K562 (cell line): ENCODE measurements around the gene TUBB1. TPM values are rescaled to one million over a fixed set of nuclear protein-coding genes. Genes with fewer than 3 reads are reported as not detected.

Experiments
- AFF4 ChIP-seq: sonication (generic); formaldehyde crosslinking; IDR thresholded peaks from 2 replicates; pipeline ENCODE4 v1.8.0; 2023; ENCODE audit warnings: mild to moderate bottlenecking, missing genetic modification reagents
- ARID3A ChIP-seq: IDR thresholded peaks from 2 replicates; pipeline ENCODE4 v1.6.1; 2012; ENCODE audit warnings: low read depth, low read length, improper control_type of control experiment, borderline replicate concordance
- ILF3 ChIP-seq: fragments of 450-650 bp; IDR thresholded peaks from 2 replicates; pipeline ENCODE4 v1.6.1; 2018; ENCODE audit warnings: antibody characterized with exemption, mild to moderate bottlenecking, moderate library complexity, borderline replicate concordance
- NFIC ChIP-seq: fragments of 450-650 bp; IDR thresholded peaks from 2 replicates; pipeline ENCODE4 v1.6.1; 2017; ENCODE audit warnings: mild to moderate bottlenecking, inconsistent platforms
- ZNF274 ChIP-seq: IDR thresholded peaks from 2 replicates; pipeline ENCODE4 v1.6.1; 2011; ENCODE audit warnings: low read depth, mild to moderate bottlenecking, low read length, moderate library complexity, borderline replicate concordance
- ZNF398 ChIP-seq: fragments of 250-450 bp; sonication (Bioruptor Pico); IDR thresholded peaks from 2 replicates; pipeline ENCODE4 v1.8.0; 2021; ENCODE audit warnings: moderate library complexity, mild to moderate bottlenecking, inconsistent platforms
- ZNF583 ChIP-seq: fragments of 250-450 bp; sonication (Bioruptor Pico); IDR thresholded peaks from 2 replicates; pipeline ENCODE4 v1.4.0; 2020
- polyA plus RNA-seq, 8 experiments: library from polyadenylated mRNA; depleted of rRNA in 4 of 8; stranded (reverse) in 5 of 8; unstranded in 3 of 8; fragments of >200 nt; fragmentation: Nextera tagmentation in 2 of 8; fragmentation: Illumina TruSeq in 1 of 8; extraction: Ambion mirVana in 2 of 8; extraction: Trizol in 1 of 8; gene quantifications; 2 replicates each; pipeline versions ENCODE4 v1.2.1 to v1.2.3, GENCODE V29; 2011 to 2014; ENCODE audit warnings: inconsistent platforms in 1 of 8, missing spikeins in 1 of 8
- total RNA-seq, 7 experiments: library from RNA; depleted of rRNA in 6 of 7; stranded (reverse); fragments of >200 nt in 6 of 7; fragmentation: Illumina TruSeq in 2 of 7; extraction: Trizol in 2 of 7; gene quantifications; 2 replicates each; pipeline versions ENCODE4 v1.2.1 to v1.2.3, GENCODE V29; 2011 to 2021; ENCODE audit warnings: low replicate concordance in 1 of 7

The TUBB1 gene
- total and polyA plus RNA-seq, 9 of the 15 experiments (the other 6 are each of a cell fraction or from before 2014, with no cell fraction given): 1.5 to 3.9 (median 2.4) TPM

- TF ChIP-seq ARID3A: no peak
- no peak for TF ChIP-seq ZNF398 (CRISPR knock-in tag)
- no peak for TF ChIP-seq ILF3
- no peak for TF ChIP-seq AFF4 (CRISPR knock-in tag)
- no peak for TF ChIP-seq ZNF583 (CRISPR knock-in tag)
- no peak for TF ChIP-seq NFIC
- TF ChIP-seq ZNF274: no peak
- TF ChIP-seq, all 486 proteins: peak for 0
Measured at GRCh38 chr20:58978351-58979190, 40.7 kb upstream of the TUBB1 start (continued).
